Measurements from ENCODE around the gene ST8SIA4.

The ST8SIA4 gene

DNA sequence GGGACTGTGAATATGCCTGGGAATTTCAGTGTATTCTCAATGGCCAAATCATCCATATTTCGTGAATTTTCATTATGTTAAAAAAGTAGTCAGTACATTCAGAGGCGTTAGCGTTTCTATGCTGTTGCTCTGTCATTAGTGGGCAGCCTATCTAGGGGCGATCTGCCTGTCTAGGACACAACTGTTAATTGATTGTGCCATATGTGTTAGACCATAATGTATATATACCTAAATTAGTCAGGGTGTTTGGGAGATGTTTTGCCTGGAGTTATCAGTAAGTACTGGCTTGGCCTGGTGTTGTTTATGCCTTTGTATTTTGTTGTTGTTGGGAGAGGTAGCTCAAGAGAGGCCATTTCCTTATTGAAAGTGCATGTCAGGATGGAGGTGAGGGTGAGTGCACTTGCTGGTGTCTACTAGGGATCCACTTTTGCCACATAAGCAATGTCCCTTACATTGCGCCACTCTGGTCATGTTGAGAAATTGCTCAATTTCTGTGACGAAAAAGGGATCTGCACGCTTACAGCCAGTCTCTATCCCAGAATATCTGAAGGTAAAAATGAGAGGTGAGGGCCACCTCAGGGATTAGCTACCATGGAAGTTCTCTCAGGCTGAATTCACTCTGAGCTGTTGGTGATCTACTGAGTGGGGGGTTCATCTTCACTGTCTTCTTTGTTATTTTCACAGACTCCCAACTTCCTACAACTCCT lies 123.3 kb downstream of the ST8SIA4 start:
- DNase-seq, result no peak

DNA sequence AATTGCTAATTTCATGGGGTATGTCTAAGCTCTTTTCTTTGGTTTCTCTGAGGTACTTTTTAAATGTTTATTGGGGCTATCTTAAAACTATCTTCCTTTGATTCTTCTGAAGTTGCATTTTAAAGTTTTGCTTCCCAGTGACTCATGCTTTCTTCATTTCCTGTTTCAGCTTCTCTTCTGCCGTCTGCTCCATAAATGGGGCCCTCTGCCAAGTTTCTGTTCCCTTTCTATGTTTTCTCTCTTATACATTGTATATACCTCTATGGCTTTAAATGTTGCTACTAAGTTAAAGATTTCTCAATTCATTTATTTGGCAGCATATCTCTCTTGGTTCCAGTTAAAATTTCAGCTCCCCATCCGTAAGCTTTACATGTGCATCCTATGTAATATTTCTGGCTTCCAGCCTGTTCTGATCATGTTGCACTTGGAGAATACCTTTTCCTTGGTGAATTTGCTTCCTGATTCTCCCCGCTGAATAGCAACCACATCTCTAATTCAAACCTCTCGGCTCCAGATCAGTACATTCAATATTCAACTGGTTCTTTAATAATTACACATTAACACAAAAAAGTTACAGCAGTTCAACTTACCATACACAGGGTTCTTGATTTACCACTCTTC lies 125.3 kb downstream of the ST8SIA4 start:
- DNase-seq, result no peak

DNA sequence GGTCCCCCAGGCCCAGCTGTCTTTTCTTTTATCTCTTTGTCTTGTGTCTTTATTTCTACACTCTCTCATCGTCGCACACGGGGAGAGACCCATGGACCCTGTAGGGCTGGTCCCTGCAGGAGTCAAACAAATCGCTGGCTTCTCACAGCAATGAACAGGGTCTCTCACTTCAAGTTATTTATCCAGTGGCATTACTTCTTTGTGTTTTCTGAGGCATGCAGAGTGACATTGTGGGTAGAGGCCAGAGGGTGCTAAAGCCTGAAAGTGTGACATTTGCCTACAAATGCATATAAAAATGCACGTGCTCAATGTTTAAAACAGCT lies 127.6 kb downstream of the ST8SIA4 start:
- no peak for DNase-seq

DNA sequence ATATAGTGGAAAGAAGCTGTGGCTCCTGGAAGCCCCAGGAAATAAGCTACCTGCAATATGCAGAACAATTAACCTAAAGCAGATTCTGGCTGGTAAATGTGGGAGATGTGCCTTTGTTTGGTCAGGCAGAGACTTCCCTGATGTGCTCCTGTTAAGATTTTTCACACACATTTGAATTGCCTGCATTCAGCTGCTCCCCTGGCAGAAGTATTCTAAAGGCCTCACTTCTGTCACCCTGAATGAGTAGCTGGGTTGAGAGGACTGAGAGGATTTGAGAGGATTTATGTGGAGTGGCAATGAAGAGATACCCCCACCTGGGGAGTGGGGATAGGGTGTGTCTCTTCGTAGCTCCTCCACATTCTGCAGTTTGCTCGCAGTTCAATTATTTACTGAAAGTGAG lies 130.5 kb downstream of the ST8SIA4 start:
- DNase-seq, result no peak

DNA sequence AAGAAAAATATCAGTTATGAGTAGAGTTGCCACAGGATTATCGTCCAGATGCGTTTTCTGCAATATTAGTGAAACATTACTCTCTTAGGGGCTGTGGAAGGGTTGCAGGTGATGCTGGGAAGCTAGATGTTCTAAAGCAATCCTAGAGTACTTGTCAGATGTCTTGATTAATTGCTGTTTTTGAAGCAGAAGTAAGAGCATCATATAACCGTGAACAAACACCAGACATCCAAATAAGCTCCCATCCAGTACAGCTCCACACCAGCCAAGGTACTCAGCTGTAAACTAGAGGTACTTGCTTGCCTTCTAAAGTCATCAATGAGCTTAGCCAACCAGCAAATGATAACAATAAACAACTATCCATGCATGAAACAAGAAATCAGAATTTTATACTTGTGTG lies 131.1 kb downstream of the ST8SIA4 start:
- no peak for DNase-seq

DNA sequence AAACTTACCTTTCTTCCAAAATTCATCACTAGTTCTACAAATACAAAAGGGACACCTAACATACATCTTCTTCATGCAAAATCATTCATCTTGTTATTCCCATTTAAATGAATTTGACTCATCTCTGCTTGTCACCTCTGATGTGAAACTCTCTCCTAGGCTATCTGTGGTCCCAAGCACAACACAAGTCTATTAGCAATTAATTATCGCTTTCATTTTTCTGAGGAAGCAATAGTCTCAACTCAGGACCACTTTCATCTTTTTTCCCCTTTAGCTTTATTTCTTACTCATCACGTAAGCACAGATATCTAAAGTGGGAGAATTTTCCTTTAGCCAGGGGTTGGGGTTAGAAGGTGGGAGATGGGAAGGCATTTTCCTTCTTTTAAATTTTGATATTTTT lies 131.9 kb downstream of the ST8SIA4 start:
- no peak for DNase-seq

DNA sequence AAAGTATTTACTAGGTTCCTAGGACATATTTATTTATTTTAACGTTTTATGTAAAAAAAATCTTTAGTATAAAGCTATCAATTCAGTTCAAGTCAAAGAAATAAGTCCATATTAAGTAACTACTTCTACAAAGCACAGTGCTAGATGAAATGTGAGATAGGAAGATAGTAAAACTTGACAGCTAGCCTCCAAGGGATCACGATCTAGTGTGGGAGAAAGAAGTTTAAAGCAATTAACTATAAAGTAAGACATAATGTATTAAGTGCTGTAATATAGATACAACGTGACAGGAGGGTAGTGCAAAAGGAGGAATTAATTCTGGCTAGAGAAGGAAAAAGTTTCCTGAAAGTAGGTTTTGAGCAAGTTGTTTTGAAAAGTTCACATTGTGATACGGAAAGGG lies 134.9 kb downstream of the ST8SIA4 start:
- DNase-seq, result no peak

DNA sequence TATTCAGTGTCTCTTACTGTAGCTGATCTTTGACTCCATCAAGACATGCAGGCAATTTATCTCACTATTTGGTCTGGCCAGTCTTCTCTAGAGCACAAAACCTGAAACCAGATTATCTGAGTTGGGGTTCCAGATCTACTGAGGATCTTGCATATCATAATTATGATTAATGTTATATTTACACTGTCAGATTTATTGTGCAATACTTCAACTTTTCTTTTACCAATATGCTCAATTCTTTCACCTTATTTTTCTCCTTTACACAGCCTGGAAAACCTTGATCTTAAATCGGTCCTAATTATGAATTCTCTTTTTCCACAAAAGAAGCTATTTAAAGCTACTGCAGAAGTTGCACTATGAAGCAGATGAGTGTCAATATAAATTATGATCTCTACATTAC lies 140.1 kb downstream of the ST8SIA4 start:
- DNase-seq, result no peak

DNA sequence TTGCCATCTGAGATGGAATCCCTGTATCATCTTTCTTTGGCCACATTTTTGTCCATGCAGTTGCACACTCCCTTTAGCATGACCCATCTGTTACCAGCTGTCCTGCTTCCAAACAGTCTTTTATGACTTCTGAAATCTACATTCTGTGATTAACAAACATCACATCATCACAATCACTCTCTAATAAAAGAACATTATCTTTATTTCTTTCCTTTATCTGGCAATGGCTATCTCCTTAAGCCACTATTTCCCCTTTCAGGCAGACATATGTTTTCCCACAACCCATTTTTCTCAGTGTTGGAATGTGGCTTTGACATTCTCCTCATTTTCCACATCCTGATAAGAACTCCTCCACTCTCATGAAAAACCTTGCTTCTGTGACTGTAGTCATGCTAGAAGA lies 141.0 kb downstream of the ST8SIA4 start:
- no peak for DNase-seq

DNA sequence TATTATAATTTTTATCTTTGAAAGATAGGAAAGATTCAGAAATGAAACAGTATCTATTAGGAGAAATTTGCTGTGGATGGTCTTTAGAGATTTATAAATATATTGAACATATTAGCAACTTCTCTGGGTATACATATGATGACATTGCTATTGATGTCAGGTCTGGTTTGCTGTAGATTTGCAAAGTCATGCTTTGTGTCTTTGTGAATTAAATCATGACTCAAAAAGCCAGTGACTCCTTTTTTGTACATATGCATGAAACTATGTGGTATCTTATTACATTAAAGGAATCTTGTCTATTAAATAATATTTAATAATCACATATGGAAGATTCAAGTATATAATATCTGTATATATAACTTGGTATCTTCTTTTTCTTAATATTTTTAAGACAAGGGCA lies 141.9 kb downstream of the ST8SIA4 start:
- DNase-seq, result no peak

DNA sequence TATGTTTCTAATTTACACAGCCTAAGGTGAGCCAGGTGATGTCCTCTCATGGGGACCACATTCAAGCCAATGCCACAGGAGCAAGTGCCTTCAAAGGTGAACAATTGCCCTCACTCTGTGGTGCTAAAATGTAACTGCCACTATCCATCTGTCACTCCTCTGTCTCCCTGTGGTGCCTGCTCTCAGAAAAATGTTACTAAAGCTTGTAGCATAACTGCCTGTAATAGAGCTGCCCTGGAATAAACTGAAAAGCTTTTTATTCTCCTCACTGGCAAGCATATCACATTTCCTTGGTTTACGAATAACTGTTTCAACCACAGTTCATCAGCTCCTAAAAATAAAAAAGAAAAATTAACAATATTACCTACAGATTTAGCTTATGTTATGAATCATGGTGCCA lies 142.4 kb downstream of the ST8SIA4 start:
- DNase-seq, result no peak

DNA sequence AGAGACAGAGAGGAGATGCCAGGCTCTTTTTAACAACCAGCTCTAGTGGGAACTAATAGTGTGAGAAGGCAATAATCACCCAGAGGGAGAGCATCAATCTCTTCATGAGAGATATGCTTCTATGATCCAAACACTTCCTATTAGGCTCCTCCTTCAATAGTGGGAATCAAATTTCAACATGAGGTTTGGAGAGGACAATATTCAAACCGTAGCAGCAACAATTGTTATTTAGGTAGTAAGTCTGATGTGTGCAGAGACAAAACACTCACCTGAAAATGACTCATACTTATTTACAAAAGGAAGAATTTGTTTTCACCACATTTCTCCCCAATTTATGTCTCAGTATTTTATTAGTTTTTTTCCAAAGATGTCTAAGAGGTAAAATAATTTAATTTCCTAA lies 144.3 kb downstream of the ST8SIA4 start:
- DNase-seq, result no peak

DNA sequence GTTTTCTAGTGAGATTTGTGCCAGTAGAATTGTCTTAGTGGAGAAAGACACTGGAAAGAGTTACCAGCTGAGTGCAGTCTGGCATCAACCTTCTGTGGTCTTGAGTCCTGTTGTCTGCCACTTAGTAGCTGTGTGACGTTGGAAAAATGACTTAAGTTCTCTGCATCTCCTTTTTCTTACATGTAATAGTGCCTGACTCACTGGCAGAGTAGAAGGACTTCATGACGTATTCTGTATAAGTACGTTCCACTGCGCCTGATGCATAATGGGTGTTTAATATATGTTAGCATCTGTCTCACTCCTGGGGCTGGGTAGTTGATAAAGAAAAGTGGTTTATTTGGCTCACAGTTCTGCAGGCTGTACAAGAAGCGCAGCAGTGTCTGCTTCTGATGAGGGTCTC lies 144.8 kb downstream of the ST8SIA4 start:
- no peak for DNase-seq

DNA sequence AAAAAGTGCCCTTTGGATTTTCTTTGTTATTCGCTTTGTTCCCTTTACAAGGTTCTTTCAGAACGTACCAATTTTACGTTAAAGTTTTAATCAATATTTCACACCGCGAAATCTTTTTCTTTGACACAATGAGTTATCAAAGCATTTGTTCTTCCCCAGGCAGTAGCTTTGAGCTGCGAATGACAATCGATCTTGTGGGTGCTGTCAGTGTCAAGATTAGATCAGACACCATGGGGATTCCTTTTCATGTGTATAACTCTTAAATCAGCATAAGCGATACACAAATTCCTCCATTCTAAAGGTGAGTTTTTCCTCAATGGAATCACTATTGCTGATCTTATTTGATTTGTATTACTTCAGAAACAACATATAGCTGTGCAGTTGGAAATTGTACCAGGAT lies 145.5 kb downstream of the ST8SIA4 start:
- no peak for DNase-seq
